HG03066 (cell line): Measurements from ENCODE around the gene CTNNA3.

Source experiments
- ATAC-seq: cut with Tn5 transposase; IDR thresholded peaks from one replicate; pipeline ENCODE4 v1.9.1; 2021; ENCODE audit warnings: low read depth; ENCODE audit not compliant: unreplicated experiment

The CTNNA3 gene

DNA sequence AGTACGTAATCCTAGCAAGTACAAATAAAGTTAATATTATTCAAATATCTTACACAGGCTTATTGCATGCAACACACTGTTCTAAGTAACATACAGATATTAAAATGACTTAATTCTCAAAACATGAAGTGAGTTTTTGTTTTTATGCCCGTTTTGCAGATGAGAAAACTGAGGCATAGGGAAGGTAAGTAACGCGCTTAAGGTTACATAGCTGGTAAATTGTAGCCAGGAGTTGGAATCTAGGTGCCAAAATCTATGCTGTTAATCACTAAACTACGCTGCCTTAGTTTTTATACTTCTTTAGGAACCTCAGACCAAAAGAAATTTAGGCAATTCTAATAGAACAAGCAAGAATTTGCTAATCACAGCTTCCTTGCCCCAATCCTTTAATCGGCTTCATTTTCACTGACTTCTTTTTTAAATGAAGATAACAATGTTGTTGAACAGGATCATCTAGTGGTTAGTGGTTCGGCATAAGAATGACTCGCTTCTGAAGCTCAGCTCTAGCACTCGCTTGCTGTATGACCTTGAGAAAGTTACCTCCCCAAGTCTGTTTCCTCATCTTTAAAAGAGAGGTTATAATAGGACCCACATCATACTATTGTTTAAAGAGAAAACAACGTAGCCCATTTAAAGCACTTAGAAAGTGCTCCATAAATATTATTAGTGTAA, 771.2 kb downstream of the CTNNA3 start:
- no peak for ATAC-seq

DNA sequence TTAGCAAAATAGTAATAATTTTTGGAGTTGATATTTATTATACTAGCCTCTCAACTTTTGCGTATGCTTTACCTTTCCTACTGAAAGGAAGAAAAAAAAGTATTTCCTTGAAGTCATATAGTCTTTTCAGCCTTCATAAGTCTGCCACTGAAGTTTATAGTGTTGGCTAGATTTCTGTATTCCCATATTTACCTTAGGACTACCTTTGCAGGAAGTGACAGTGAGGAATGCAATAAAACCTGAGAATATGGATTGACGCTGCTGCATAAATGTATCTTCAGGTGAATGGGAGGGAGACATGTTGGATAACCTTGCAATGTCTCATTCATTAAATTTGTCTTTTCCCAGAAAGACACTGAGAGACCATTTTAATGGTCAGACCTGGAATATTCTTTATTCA, 776.7 kb downstream of the CTNNA3 start:
- no peak for ATAC-seq

DNA sequence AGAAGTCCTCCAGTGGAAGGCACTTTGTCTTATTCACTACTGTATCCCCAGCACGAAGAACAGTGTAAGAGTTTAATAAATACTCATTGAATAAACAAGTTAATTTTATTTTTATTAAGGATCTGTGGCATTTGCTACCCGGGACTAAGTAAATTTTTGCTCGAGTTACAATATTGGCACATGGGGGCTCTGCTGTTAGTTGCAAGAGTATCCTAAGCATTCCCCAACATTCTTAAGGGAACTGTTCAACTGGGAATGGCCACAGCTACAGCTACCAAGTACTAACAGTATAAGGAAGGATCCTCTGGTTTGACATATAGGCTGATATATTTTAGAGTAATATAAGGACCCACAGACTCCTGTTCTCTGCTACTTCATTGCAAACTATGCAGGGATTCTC, 778.9 kb downstream of the CTNNA3 start:
- no peak for ATAC-seq

DNA sequence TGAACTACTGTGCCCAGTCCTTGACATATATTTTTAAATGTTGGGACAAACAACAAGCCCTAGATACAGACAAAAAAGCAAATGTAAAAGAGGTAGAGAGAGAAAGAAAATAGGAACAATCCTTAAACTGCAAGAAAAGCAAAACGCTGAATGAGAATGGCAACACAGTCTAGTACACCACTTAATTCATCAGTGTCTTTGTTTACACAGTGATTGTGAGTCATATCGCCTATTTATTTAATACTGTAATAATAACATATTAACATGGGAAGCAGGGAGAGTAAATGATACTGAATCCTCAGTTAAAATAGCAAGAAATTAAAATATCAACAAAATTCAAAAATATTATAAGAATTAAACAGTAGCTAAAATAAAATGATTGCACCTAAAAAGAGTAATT, 780.0 kb downstream of the CTNNA3 start:
- no peak for ATAC-seq

DNA sequence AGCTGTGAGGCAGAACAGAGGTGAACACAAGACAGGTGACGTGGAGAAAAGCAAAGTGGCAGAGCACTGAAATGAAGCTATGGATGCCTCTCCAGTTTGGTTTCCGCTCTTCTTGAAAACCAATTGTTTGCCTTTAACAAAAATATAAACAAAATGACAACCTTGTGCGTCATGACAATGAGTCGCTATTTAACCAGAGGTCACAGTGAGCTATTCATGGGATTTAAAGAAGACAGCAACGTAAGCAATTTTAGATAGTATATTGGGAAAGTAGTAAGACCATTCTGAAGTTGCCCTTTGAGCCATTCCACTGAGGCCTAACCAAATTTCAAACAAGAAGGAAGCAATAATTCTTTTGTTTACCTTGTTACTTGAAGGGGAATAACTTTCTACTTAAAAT, 785.3 kb downstream of the CTNNA3 start:
- ATAC-seq, result no peak

DNA sequence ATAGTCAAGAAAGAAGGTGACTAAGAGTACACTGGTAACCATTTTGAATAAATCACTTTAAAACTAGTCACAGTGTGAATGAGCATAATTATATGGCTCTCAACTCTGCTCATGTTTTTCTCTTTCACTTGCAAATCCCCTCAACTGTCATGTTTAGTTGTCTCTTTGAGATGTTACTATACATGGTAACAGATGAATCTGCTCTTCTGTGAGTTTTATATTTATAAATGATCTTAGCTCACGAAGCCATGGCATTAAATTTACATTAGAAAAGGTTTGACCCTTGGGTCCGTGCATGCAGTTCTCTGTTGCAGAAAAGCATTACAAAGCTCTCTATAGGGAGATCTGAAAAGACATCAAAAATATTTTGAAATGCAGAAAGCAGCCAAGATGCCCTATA, 803.1 kb downstream of the CTNNA3 start:
- no peak for ATAC-seq

DNA sequence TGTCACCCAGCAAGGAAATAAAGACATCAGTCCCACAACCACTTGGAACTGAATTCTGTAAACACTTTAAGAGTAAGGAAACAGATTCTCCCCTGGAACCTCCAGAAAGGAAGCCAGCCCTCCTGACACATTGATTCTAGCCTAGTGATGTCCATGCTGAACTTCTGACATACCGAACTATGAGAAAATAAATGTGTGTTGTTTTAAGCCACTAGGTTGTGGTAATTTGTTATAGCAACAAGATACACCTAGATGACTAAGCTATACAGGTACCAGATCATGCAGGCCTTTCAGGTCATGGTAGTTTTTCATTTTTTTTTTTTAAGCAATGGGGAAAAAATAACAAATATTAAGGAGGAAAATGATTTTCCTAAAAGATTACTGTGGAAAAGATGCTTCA, 807.8 kb downstream of the CTNNA3 start:
- no peak for ATAC-seq

DNA sequence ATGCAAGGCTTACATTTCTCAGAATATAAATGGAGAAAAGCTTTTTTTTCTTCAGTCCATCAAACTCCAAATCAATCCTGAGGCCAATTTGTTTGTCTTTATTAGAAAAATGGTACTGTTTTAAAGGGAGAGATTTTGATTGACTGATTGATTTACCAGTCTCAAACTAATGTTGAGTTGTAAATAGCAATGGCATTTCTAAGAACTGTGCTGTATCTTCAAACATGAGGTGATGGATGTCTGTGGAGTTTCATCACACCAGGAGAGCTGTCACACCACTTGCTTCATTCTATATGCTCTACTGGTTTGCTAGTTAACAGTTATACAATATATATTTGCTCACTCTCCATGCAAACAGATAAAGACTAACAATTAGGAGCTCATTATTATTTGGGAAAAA, 809.1 kb downstream of the CTNNA3 start:
- no peak for ATAC-seq

DNA sequence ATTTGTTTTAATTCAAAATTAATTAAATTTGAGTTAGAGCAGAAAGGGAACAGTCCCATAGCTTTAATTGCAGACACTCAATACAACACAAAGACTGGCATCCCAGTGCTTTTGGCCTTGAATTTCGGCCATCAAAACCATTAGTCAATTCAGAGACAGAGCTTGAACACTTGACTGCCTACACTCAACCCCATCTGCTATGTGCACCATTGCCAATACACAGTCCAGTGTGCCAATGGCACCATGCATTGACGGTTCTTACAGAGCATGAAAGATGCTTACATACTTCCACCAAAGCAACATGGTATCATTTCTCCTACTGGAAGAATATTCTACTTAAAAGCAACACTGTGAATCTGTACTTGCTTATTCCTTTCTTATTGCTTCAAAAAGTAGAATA, 813.7 kb downstream of the CTNNA3 start:
- no peak for ATAC-seq

DNA sequence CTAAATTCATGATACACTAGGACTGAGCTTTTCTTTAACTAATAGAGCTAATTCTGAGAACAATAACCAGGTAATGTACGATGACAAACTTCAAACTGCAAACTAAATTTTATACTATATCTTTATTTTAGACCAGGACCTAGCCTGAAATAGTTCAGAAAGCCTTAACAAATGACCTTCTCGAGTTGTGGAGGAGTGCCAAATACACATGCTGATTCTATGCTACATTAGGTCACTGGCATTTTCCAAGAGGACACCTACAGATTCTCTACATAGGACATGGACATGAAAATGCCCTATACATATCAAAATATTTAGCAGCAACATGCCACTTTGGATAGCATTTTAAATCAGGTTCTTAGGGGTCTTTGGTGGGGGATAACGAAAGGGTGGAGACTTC, 814.2 kb downstream of the CTNNA3 start:
- no peak for ATAC-seq

DNA sequence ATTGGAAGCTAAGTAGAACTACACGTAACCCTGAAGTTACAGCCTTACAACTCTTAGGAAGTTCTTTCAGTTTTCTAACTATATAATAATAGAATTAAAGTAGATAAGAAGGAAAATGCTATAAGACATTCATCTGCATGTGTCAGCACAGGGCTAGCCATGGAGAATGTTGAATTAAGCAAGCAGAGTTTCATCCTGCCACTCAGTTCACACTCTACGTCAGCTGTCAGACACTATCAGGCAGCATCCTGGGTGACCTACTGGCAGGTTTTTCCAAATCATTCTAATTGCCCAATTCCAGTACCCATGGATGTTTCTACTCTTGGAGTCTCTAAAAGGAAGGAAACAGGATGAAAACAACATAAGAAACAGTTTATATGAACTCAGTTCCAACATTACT, 815.2 kb downstream of the CTNNA3 start:
- ATAC-seq, result no peak

DNA sequence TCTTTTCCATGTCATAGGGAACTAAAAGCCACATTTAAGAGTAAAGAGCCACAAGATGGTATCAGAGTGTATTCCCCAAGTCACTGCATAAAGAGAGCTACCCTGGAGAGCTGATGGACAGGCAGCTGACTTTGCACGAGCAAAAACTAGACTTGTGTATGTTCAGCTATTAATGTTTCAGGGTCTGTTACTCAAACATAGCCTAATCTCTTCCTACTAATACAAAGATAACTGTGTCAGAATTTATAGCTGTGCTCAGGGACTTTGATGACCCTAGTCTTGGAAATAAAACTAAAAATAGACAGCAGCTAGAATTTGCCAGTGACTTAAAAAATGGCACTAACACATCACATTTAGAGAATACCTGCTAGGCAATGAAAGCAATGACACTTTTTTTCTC, 815.7 kb downstream of the CTNNA3 start:
- ATAC-seq, result no peak

DNA sequence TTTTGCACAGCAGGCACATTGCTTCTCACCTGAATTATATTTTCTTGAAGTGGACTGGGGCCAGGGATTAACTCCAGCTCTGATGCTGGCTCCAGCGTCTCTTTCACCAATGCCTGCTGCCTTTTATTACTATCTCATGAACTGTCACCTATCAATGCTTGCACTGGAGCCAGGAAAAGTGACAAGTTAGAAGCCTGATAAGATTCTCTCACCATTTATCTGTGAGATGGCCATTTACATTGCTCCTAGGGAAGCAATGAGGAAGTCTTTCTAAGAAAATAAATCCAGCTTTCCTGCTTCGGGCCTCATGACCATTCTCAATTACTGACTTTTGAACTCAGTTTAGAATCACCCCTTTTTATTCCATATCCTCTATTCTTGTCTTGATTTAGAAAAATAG, 818.6 kb downstream of the CTNNA3 start:
- no peak for ATAC-seq

DNA sequence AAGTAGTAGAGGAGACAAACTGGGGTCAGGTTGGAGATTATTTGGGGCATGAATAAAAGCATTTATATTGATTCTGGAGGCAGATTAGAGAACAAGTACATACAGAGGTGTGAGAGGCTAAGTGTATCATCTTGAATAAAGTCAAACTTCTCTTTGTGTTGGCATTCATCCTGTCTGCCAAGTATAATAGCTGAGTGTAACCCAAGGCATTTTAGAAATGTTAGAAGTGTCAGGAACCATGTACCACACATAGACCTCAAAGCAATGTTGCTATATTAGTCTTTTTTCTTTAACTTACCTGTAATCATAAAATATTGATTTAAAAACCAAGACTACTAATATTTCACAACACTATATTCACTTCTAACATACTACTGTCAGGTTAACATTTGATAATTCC, 826.4 kb downstream of the CTNNA3 start:
- ATAC-seq, result no peak

DNA sequence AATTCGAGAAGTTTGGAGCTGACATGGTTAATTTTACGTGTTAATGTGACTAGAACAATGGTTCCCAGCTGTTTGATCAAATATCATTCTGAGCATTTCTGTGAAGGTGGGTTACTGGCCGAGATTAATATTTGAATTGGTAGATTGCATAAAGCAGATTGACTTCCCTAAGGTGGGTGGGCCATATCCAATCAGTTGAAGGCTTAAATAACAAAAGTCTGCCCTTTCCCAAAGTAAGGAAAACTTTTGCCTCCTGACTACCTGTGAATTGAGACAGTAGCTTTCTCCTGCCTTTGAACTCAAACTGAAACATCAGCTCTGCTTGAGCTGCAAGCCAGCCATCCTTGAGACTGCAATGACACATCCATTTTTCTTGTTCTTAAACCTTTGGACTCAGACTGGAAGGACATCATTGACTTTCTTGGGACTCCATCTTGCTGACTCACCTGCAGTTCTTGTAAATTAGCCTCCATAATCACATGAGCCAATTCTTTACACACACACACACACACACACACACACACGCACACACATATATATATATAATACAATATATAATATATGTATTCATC, 833.2 kb downstream of the CTNNA3 start:
- no peak for ATAC-seq

DNA sequence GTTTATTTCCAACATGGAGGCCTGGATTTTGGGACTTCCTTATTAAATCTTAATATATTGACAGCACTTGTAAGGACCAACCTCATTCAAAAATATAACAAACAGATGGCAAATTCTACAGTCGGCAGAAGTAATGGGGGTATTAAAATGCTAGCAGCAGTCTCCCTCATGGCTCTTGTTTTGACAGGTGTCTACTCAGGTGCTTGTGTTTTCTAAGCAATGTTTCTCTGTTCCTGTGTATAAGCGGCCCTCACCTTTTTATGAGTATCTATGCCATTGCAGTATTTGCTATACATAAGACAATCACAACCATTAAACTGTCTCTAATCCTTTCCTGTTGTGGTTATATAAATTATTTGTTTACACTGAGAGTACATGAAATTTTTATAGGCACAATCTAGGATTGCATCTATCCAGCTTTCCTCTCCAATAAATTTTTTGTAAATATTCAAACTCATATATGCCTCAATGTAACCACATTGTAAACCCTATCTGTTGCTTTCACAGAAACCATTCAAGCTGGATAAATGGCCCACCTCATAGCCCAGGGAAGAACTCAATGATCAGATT, 835.5 kb downstream of the CTNNA3 start:
- no peak for ATAC-seq

DNA sequence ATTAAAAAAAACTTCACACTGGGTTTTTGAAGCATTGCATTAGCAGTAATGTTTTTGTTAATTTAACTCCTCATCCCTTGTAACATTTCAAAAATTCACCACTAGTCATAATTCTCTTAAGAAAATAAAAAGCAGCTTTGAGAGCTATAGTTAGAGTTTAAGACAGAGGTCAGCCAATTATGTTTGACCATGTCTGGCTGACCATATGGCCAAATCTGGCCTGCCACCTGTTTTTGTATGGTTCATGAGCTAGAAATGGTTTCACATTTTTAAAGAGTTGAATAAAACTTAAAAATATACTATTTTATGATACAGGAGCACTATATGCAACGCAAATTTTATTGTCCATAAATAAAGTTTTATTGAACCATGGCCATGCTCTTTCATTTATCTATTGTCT, 843.2 kb downstream of the CTNNA3 start:
- ATAC-seq, result no peak

DNA sequence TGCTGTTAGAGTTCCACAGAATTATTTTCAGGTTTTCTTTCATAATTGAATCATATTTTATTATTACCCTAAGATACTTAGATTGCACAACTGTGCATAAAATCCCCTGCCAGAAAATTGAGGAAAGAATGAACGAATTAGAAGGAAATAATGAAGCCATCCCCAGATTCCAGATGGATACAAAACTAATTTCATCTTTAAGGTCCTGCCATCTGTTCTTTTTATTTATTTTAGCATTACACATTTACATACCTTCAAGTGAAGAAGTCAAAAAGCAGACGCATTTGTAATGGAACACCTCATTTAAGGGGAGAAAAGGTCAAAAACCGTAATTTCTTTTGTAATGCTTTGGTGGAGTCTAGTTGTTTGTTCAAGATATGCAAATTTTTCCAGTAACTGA, 847.1 kb downstream of the CTNNA3 start:
- no peak for ATAC-seq

DNA sequence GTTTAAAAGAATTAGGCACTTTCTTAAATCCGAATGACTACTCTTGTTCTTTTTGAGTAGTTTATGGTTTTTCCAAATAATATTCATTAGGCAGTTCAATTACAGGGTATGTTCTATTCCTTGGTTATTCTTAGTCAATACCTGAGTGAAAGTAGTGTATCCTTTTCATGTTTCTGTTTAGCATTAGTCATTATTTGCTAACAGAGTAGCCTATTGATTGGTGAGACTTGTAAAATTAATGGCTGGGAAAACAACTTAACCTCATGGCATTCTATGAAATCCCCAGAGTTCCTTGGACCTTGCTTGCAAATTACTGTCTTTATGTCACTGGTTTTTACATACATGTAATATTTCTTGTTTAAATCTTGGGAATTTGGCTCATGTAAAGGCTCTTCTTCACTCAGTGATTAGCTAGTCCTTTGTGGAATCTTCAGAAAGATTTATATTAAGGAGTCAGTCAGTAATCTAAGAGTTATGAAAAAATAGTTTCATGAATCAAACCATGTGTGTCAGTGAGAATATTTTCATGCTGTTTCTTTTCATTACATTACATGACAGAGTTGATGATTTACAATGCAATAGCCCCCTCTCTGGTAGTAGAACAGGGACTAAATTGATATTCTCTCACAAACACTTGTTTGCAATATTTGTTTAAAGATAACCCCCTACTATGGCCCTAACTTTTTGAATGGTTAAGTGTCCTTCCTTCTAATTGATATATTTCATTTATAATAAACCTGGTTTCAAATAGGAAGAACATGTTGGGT, 851.6 kb downstream of the CTNNA3 start:
- ATAC-seq, result no peak

DNA sequence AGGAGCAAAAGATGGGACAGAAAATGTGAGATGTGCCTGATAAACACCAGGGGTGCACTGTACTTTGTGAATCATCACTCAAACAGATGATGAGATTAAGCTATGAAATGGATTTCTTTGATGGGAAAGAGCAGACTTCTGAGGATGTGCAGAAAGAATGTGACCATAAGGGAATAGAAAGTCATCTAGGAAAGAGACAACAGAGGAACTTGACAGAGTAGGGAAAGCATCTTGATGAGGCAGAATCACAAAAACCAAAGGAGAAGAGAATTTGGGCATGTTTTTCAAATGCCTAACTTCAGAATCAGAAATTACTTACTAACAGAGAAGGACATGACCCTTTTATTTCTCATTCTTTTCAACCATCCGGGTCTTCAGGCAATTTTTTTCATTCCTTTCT, 852.6 kb downstream of the CTNNA3 start:
- no peak for ATAC-seq

DNA sequence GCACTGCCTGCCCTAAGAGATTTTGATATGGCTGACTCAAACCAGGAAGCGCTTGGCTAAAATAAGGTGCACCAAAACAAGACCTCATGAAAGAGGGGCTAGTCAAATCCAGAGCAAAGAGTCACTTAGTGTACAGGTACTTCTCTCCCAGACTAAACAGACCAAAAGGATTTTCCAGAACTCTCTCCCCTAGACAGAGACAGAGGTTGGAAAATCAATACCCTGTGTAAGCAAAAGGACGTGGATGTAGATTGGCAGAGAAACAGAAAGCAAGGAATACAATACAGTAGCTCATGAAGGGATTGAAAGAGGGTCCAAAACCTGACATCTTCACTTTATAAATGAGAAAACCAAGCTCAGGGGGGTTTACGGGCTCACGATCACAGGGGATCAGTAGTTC, 853.1 kb downstream of the CTNNA3 start:
- no peak for ATAC-seq

DNA sequence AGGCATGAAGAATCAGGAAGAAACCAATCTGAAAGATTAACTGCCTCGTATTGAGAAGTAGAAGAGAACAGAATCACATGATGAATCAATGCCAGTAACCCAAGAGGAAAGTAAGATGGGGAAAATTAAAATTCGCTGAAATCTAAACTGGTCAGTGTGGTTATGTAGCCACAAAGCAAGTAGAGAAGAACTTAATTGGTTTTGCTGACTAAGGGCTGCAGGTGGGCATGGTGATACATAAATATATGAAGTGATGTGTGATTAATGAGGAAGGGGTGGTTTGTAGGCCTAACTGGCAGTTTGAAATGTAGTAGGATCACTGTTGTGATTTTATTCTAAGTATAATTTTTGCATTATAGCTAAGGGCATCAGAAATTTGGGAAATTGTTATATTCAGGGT, 853.6 kb downstream of the CTNNA3 start:
- no peak for ATAC-seq
